HG03571 (cell line): ENCODE measurements around the gene CCL19.

Experiments used
- ATAC-seq: cut with Tn5 transposase; IDR thresholded peaks from one replicate; pipeline ENCODE4 v1.9.1; 2021; ENCODE audit not compliant: unreplicated experiment

The CCL19 gene

GRCh38 chr9:34701023-34701768 lies 10.1 kb upstream of the CCL19 start:
- no peak for ATAC-seq

GRCh38 chr9:34694811-34695210 lies 3.7 kb upstream of the CCL19 start:
- ATAC-seq = no peak

- no peak for ATAC-seq
Observed at GRCh38 chr9:34693560-34693959, 2.5 kb upstream of the CCL19 start.

- no peak for ATAC-seq
Observed at GRCh38 chr9:34691936-34692315, 850 bp upstream of the CCL19 start.

- ATAC-seq = no peak
Observed at GRCh38 chr9:34689512-34689911, 1.6 kb downstream of the CCL19 start.

- ATAC-seq = no peak
Observed at GRCh38 chr9:34689116-34689470, 2.0 kb downstream of the CCL19 start.

GRCh38 chr9:34688329-34689115 lies 2.6 kb downstream of the CCL19 start:
- ATAC-seq = no peak

- ATAC-seq = no peak
Observed at GRCh38 chr9:34687276-34688030, 3.6 kb downstream of the CCL19 start.

- ATAC-seq = no peak
Observed at GRCh38 chr9:34686732-34687131, 4.3 kb downstream of the CCL19 start.

- ATAC-seq = no peak
Observed at GRCh38 chr9:34686231-34686630, 4.8 kb downstream of the CCL19 start.

GRCh38 chr9:34685591-34685990 lies 5.5 kb downstream of the CCL19 start:
- no peak for ATAC-seq

- no peak for ATAC-seq
Observed at GRCh38 chr9:34684816-34685215, 6.3 kb downstream of the CCL19 start.

GRCh38 chr9:34684145-34684544 lies 6.9 kb downstream of the CCL19 start:
- no peak for ATAC-seq

- ATAC-seq = no peak
Observed at GRCh38 chr9:34675869-34676268, 15.2 kb downstream of the CCL19 start.

- ATAC-seq = no peak
Observed at GRCh38 chr9:34675048-34675714, 15.9 kb downstream of the CCL19 start.

- ATAC-seq = no peak
Observed at GRCh38 chr9:34674440-34674839, 16.6 kb downstream of the CCL19 start.

GRCh38 chr9:34671307-34671706 lies 19.8 kb downstream of the CCL19 start:
- ATAC-seq = no peak

- ATAC-seq = no peak
Observed at GRCh38 chr9:34669809-34670562, 21.1 kb downstream of the CCL19 start.

- ATAC-seq = peak; percentile 70
Observed at GRCh38 chr9:34665381-34666250, 25.5 kb downstream of the CCL19 start.

GRCh38 chr9:34665067-34665380 lies 26.1 kb downstream of the CCL19 start:
- ATAC-seq = no peak
